AG10803 (cell line): ENCODE results near the gene CCNQ.

Experiments
- DNase-seq: peaks from one replicate; pipeline ENCODE4 v3.0.0; 2010; ENCODE audit warnings: low read depth
- H3K4me3 ChIP-seq: 2 replicates; pipeline ENCODE4 v1.5.1; 2011; ENCODE audit warnings: mild to moderate bottlenecking, low read length, control low read depth
- TF ChIP-seq, protein P1 (sequence below): conservative IDR thresholded peaks from 2 replicates; pipeline ENCODE4 v1.5.1; 2011; ENCODE audit warnings: mild to moderate bottlenecking, low read length, control low read depth, inconsistent platforms

CCNQ gene

DNA sequence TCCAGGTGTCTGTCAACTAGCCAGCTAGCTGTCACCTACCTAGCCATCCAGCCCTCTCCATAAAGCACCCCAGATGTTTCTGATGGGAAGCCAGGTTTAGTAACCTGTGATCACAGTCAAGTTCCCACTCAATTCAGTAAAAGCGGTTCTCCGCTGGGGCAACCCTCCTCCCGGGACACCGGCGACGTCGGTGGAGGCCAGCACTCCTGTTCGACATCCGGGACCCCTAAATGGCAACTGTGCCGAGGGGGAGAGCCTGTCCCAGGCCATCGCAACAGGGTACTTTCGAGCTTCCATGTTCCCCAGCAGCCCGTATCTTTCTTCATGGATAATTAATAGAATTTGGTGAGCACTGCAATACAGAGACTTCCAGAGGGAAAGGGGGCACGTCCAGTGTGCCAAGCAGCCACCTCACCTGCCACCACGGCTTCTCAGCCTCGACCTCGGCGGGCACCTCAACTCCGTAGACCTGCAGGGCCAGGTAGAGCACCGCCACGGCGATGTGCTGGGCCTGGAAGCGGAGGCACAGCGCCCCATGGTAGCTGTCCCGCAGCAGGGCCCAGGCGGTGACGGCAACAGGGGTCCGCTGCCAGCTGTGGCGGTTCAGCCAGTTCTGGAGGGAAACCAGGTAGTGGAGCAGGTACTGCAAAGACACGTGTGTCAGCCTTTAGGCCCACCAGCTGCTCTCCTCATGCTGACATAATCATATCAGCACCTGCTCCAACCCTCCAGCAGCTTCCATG lies 6.7 kb downstream of the CCNQ start:
- TF ChIP-seq, protein P1, sequence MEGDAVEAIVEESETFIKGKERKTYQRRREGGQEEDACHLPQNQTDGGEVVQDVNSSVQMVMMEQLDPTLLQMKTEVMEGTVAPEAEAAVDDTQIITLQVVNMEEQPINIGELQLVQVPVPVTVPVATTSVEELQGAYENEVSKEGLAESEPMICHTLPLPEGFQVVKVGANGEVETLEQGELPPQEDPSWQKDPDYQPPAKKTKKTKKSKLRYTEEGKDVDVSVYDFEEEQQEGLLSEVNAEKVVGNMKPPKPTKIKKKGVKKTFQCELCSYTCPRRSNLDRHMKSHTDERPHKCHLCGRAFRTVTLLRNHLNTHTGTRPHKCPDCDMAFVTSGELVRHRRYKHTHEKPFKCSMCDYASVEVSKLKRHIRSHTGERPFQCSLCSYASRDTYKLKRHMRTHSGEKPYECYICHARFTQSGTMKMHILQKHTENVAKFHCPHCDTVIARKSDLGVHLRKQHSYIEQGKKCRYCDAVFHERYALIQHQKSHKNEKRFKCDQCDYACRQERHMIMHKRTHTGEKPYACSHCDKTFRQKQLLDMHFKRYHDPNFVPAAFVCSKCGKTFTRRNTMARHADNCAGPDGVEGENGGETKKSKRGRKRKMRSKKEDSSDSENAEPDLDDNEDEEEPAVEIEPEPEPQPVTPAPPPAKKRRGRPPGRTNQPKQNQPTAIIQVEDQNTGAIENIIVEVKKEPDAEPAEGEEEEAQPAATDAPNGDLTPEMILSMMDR = no peak
- H3K4me3 ChIP-seq = no peak overlapping the region
- DNase-seq = no peak

DNA sequence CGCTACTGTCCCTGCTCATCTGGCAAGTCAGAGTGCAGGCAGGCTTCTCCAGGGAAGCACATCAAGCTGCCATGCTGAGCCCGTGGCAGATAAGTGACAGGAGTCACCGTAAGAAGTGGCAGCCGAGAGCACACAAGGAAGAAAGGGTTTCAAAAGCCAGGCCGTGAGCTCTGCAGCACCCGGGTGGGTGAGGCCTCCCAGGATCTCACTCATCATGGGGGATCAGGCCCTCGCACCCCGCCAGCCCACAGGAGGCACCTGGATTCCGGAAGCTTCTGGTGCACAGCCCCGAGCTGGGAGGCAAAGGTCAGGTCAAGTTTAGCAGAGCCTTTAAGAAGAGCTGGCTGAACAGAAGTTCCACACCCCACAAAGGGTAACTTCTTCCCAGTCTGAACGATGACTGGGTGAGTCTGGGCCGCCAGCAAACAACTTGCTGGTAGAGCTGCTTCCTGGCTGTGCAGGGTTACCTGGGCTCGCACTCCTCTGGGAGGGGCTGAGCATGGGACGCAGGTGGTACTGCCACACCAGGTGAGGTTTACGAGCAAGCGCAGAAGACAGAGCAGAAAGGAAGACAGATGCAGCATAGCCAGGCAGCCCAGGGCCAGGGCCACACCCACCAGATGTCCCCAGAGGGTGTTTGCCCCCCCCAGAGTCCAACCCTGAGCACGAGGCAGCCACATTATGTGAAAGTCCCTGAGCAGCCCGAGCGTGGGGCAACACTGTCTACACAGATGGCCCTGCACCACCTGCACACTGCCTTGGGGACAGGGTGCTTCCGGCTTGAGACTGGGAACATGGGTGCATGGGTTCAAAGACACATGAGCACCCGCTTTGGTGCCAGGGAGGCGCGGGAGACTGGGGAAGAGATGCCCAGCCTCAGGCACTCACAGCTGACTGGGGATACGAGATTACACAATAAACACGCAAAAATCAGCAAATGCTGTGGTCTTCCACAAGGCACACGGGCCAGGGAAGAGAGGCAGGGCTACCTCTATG lies 7.7 kb downstream of the CCNQ start:
- TF ChIP-seq, protein P1 = no peak
- no peak overlapping the region for H3K4me3 ChIP-seq
- no peak for DNase-seq

DNA sequence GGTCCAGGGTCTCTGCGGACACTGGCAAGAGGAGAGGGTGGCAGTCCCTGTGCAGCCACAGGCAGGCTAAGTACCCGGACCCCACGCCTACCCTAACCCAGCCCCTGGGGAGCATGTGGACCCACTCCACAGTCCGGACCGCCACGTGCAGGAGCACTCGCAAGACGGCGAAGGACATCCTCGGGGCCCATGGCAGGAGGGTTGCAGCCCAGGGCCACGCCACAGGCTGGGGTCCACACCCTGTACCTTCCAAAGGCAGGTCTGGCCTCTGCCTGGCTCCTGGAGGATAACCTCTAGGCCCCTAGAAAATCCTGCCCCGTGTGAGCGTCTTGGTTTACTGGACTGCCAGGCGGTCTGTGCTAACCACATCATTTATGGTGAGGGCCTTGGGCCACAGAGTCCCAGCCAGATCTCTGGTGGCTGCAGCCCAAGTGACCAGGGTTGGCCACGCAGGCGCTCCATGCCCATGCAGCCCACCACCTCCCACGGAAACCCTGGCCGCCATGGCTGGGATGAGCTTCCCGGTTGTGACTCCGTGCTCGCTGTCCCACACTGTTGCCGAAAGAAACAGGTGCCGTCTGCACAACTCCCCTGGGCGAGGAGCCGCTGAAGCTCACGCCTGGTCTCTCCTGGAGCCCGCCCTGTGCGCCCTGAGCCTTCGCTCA lies 10.0 kb downstream of the CCNQ start:
- no peak overlapping the region for H3K4me3 ChIP-seq
- no peak for DNase-seq
- TF ChIP-seq, protein P1 = no peak

DNA sequence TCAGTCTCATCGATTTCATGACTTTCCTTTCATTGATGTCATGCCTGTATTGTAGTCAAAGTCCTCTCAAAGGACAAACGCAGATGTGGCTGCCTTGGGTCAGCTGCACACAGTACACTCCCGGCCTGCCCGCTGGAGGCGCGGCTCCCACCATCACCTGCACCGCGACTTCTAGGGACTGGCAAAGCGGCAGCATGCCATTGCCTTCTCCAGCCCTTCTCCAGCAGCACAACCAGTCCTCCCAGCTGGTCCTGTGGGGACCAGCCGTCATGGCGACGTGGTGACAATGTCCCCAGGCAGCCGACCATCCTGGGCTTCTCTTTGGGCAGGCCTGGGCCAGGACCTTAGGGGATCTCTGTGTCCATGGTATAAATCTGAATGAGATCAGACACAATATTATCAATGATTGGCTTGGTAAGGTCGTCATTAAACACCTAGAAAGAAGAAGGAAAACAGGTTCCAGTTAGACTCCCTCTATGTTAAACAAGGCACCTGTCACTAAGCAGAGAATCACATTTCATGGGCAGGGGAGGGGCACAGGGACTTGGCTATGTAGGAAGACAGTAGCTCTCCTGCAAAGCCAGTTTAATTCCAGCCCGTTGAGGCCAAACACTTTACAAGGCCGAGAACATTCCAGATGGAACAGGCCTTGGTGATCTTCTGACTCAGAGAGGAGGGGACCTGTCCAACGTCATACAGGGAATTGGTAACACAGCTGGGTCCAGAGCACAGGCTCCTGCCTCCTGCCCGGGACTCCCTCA lies 10.7 kb downstream of the CCNQ start:
- TF ChIP-seq, protein P1 = no peak
- H3K4me3 ChIP-seq = no peak overlapping the region
- no peak for DNase-seq

DNA sequence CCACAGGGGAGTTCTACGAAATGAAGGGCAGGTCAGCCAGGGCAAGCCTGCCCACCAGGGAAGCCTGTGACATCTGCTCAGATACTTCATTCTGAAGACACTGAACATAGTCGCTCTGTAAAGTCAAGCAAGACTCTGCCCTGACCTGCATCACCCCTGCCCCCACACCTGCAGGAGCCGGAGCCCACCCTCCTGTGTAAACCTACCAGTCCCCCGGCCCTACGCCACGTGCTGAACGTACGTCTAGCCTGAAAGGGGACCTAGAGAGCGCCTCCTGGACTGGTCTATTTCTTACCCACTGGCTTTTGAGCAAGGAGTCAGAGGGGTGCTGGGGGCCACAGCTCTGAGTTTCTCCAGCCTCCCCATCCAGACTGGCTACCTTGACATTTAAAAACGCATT lies 11.6 kb downstream of the CCNQ start:
- TF ChIP-seq, protein P1 = no peak

DNA sequence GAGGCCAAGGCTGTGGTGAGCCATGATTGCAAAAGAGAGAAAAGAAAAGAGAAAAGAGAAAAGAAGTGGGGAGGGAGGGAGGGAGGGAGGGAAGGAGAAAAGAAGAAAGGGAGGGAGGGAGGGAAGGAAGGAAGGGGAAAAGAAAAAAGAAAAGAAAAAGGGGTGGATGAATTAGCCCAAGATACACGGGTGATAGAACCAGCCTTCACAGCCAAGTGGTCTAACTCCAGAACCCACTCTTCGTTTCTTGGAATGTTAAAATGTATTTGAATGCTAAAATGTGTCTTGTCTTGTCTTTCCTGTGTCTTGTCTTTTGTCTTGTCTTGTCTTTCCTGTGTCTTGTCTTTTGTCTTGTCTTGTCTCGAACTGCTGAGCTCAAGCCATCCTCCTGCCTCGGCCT lies 13.1 kb downstream of the CCNQ start:
- TF ChIP-seq, protein P1 = no peak
- DNase-seq = no peak
- H3K4me3 ChIP-seq = no peak overlapping the region

More for the DNA sequence above, 11.6 kb downstream of the CCNQ start:
- H3K4me3 ChIP-seq = no peak overlapping the region
- DNase-seq = no peak
